GM19452 (cell line): ENCODE results near the gene CCDC185.
"Not testable (repeated sequence)": the region's sequence is repeated elsewhere in the genome, so short reads cannot be mapped to it uniquely, and the experiment has no call there.

ENCODE experiments used
- ATAC-seq: cut with Tn5 transposase; IDR thresholded peaks from one replicate; pipeline ENCODE4 v1.9.1; 2021; ENCODE audit not compliant: unreplicated experiment

CCDC185 gene

GRCh38 chr1:223394242-223394641, 1.0 kb downstream of the CCDC185 start:
- ATAC-seq, result no peak

DNA sequence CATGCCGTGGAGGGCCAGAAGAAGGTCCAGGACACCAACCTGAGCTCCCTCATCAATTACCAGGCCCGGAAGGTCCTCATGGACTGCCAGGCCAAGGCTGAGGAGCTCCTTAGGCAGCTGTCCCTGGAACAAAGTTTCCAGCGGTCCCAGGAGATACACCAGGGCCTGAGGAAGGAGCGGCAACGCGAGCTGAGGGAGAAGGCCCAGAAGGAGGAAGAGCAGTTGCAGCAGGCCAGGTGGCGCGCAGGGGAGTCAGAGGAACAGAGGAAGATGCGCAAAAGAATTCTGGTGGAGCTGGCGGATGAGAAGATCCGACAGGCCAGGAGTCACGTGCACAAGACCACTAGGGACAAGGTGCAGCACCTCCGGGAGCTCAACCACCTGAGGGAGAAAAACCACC, 1.5 kb downstream of the CCDC185 start:
- ATAC-seq, result no peak

GRCh38 chr1:223399393-223399792, 6.2 kb downstream of the CCDC185 start:
- ATAC-seq, result not testable (repeated sequence)

- no peak for ATAC-seq
These were observed 8.9 kb downstream of the CCDC185 start for GRCh38 chr1:223401873-223402789.

- ATAC-seq, result no peak
These were observed 9.6 kb downstream of the CCDC185 start for GRCh38 chr1:223402790-223403142.

DNA sequence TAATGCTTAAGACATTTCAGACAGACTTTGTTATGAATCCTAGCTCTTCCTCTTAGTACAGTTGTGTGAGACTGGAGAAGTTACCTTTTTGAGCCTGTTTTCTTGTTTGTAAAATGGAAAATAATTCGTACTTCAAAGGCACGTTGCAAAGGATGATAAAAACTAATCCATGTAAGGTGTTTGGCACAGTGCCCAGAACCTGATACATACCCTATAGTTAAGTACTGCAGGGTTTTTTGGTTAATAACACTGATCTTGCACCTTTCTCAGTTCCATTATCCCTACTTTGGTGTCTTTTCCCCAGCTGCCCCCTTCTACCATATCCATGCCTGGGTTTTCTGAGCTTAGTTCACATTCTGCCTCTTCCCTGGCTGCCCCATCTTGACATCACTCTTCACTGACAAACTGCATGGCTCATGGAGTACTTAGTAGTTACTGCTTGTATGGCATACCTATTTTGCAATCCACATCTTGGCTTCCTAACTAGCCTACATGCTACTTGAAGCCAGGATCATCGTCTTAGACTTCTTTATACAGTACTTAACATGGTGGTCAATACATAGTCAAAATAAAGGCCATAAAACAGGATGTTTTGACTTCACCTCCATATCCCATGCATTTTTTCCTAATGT, 10.1 kb downstream of the CCDC185 start:
- ATAC-seq, result no peak

GRCh38 chr1:223405507-223405906, 12.3 kb downstream of the CCDC185 start:
- no peak for ATAC-seq

GRCh38 chr1:223410036-223410435, 16.8 kb downstream of the CCDC185 start:
- no peak for ATAC-seq

GRCh38 chr1:223411309-223411708, 18.1 kb downstream of the CCDC185 start:
- no peak for ATAC-seq

DNA sequence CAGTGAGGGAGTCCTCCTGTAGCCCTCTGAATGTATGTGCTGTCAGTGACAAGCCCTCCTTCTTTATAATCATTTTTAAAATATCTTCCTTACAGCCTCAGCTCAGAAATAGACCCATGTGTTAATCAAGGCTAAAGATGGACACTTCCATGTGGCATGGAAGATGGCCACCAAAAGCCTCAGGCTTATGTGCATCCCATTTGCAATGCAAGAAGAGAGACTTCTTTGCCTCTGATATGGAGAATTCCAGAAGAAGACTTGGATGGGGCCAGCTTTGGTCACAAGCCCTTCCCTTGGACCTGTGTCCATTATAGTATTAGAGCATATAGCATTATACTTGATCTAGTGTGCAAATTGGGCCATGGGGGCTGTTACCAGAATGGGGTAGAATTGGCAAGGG, 18.5 kb downstream of the CCDC185 start:
- no peak for ATAC-seq

- ATAC-seq, result no peak
These were observed 20.0 kb downstream of the CCDC185 start for GRCh38 chr1:223413216-223413615.

- no peak for ATAC-seq
These were observed 24.2 kb downstream of the CCDC185 start for GRCh38 chr1:223417444-223417843.

- ATAC-seq, result no peak
These were observed 24.9 kb downstream of the CCDC185 start for GRCh38 chr1:223417903-223418663.

DNA sequence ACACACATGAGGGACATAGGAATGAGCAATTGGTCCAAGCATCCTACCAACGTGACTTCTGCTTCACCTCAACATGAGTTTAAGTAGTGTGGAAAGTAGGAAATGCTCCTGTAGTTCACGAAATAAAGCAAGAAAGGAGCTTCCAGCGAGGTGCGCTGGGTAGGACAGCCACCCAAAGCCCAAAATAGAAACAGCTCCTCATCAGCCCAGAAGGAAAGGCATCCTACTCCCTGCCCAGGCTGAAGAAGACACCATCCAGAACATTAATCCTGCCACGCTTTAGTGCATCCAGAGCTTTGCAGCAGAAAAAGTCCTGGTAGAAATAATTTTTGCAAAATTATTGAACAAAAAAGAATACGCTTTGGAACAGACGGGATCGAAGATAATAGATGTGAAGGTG, 25.9 kb downstream of the CCDC185 start:
- ATAC-seq, result no peak

DNA sequence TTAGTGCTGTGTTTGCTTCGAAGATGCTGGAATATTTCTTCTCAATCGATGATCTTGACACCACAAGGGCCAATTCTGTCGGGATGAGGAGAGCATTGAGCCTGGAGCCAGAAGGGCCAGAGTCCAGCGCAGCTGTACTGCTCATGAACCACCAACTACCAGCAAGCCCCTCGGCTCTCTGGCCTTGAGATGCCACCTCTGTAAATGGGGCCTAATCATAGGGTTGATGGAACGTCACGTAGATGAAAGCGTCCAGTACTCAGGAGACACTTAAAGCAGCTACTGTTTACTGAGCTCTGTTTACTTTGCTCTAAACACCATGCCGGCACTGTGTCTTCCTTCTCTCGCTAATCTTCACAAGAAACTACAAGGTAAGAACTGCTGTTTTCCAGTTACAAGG, 26.3 kb downstream of the CCDC185 start:
- no peak for ATAC-seq

- ATAC-seq, result no peak
These were observed 27.8 kb downstream of the CCDC185 start for GRCh38 chr1:223421025-223421424.

DNA sequence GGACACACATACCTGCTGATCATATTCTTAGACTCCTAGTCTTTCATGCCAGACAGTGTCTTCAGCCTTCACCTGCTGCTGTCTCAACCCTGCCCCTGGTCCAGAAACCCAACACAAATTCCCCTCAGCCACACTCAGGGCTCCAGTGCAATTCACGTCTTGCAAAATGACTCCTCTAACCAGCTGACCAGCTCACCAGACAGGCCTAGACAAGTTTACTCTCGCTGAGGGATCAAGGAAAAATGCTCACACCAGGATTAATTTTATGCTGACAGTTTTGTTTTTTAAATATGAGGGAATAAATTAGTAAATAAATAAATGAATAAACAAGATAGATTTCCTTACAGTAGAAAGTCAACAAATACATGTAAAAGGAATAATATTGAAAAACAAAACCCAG, 28.5 kb downstream of the CCDC185 start:
- no peak for ATAC-seq

- ATAC-seq, result no peak
These were observed 29.7 kb downstream of the CCDC185 start for GRCh38 chr1:223422911-223423310.

GRCh38 chr1:223423641-223424233, 30.5 kb downstream of the CCDC185 start:
- ATAC-seq, result no peak

DNA sequence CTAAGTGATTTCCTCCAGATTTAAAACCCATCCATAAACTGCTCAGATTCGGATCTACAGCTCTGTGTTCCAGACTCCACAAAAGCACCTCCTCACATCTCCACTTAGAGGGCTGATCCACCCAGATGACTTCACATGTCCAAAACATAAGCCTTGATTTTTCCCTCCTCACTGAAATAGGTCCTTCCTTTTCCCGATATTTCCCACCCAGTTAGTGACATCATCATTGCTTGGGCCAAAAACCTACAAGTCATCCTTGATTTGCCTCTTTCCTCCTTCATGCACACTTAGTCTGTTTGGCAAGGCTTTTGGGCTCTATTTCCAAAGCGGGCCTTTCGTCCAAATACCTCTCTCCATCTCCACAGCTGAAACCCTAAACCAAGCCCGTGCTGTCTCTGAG, 32.3 kb downstream of the CCDC185 start:
- ATAC-seq, result no peak

DNA sequence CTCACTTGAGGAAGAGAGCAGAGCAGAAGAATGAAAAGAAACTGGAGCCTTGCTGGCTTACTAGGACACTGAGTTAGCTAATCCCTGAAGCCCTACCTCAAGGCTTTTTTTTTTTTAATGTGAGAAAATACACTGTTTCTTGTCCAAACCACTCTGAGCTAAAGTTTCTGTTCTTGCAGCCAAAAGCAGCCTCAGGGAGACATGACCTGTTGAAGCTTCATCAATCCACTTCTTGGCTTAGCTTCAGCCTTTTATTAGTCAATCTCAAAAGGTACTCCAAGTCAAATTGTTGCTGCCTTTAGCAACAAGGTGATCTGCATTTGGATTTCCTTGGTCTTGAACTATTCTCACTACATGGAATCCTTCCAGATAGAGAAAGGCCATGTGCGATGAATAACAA, 33.7 kb downstream of the CCDC185 start:
- no peak for ATAC-seq
